Calu3 (cell line): ENCODE measurements around the gene PIGB. TPM values are rescaled to one million over a fixed set of nuclear protein-coding genes. Genes with fewer than 3 reads are reported as not detected.
"Not testable (repeated sequence)": the region's sequence is repeated elsewhere in the genome, so short reads cannot be mapped to it uniquely, and the experiment has no call there.

Source experiments
- BruUV-seq: library from RNA; stranded (reverse); fragments of 400-500 nt; replicated peaks from 2 replicates; lab custom pipeline; 2021; lab: Mats Ljungman, UMichigan
- CTCF ChIA-PET: fragments of 300-600 bp; sonication (Branson Sonifier 250); formaldehyde crosslinking; loops from one replicate; lab custom pipeline; 2022; ENCODE audit warnings: antibody characterized with exemption; lab: Charles Lee
- DNase-seq: peaks from one replicate; pipeline ENCODE4 v3.0.0; 2022
- H3K27ac Mint-ChIP-seq: one replicate; pipeline ENCODE4 v1.8.0; 2022; ENCODE audit warnings: mixed read lengths; ENCODE audit not compliant: unreplicated experiment
- H3K27me3 Mint-ChIP-seq: one replicate; pipeline ENCODE4 v1.8.0; 2022; ENCODE audit warnings: mixed read lengths; ENCODE audit not compliant: unreplicated experiment
- H3K36me3 Mint-ChIP-seq: one replicate; pipeline ENCODE4 v1.8.0; 2022; ENCODE audit warnings: mild to moderate bottlenecking, moderate library complexity, mixed read lengths; ENCODE audit not compliant: insufficient read depth, unreplicated experiment
- H3K4me1 Mint-ChIP-seq: one replicate; pipeline ENCODE4 v1.8.0; 2022; ENCODE audit warnings: mild to moderate bottlenecking, low read depth, mixed read lengths; ENCODE audit not compliant: unreplicated experiment
- H3K4me3 Mint-ChIP-seq: one replicate; pipeline ENCODE4 v1.8.0; 2022; ENCODE audit warnings: mild to moderate bottlenecking, low read depth, moderate library complexity, mixed read lengths; ENCODE audit not compliant: unreplicated experiment
- H3K9me3 Mint-ChIP-seq: one replicate; pipeline ENCODE4 v1.8.0; 2022; ENCODE audit warnings: low read depth, mixed read lengths; ENCODE audit not compliant: unreplicated experiment
- intact Hi-C: fragments of 100-400 bp; cut with micrococcal nuclease; formaldehyde crosslinking; loops from one replicate; pipeline ENCODE4 v1.10.0; 2022; ENCODE audit not compliant: unreplicated experiment
- total RNA-seq: library from RNA; stranded (reverse); gene quantifications from 2 replicates; pipeline ENCODE4 v1.2.3, GENCODE V29; 2022
- TF ChIP-seq, protein P1 (sequence below): fragments of 200-600 bp; IDR thresholded peaks from one replicate; pipeline ENCODE4 v1.8.0; 2022; ENCODE audit warnings: antibody characterized with exemption; ENCODE audit not compliant: unreplicated experiment

Gene PIGB
- total RNA-seq, 1 experiment from 2014 or later = 23.5 TPM

DNA sequence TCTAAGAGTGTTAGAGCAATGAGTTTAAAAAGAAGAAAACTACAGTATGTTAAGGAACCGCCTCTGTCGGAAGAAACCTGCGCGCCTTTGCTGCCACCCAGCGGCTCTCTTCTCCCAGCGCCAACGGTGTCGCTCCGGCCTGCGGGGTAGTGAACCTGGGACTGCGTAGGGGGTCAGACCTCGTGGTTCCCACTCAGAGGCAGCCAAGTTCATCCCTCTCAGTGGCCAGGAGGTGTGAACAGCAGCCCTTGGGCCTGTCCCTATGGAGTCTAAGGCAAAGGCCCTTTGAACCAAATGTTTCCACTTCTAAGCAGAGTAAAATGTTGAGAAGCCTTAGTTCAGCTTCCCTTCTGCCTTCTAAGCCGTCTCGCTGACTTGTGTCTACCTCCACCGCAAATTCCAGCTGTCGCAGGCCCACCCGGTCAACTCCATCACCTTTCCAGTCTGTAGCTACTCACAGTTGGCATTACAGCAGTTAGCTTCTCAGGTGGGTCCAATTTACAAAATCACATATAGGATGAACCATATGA is 28.4 kb upstream of the PIGB start:
- H3K4me3 Mint-ChIP-seq = peak overlapping the region; percentile 80
- peaks cover 21% of the 10 kb centered on the region for H3K36me3 Mint-ChIP-seq
- no peaks in the 10 kb centered on the region for H3K9me3 Mint-ChIP-seq
- CTCF ChIA-PET = interaction anchor here (0.6 to 1.4 kb wide), 4 partner anchors 28 to 145 kb away, joined by 3 to 6 read pairs (median 5); no protein-coding TSS in a partner anchor
- peak; percentile 89 for DNase-seq
- intact Hi-C loops = loop anchor here (1.0 kb wide), 2 partner anchors 69 to 73 kb away; no protein-coding TSS in a partner anchor
- no peaks in the 10 kb centered on the region for H3K4me1 Mint-ChIP-seq
- H3K27ac Mint-ChIP-seq = peak overlapping the region; percentile 52
- BruUV-seq = no TSS peak
- TF ChIP-seq, protein P1, sequence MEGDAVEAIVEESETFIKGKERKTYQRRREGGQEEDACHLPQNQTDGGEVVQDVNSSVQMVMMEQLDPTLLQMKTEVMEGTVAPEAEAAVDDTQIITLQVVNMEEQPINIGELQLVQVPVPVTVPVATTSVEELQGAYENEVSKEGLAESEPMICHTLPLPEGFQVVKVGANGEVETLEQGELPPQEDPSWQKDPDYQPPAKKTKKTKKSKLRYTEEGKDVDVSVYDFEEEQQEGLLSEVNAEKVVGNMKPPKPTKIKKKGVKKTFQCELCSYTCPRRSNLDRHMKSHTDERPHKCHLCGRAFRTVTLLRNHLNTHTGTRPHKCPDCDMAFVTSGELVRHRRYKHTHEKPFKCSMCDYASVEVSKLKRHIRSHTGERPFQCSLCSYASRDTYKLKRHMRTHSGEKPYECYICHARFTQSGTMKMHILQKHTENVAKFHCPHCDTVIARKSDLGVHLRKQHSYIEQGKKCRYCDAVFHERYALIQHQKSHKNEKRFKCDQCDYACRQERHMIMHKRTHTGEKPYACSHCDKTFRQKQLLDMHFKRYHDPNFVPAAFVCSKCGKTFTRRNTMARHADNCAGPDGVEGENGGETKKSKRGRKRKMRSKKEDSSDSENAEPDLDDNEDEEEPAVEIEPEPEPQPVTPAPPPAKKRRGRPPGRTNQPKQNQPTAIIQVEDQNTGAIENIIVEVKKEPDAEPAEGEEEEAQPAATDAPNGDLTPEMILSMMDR = peak; percentile 84
- no peaks in the 10 kb centered on the region for H3K27me3 Mint-ChIP-seq

DNA sequence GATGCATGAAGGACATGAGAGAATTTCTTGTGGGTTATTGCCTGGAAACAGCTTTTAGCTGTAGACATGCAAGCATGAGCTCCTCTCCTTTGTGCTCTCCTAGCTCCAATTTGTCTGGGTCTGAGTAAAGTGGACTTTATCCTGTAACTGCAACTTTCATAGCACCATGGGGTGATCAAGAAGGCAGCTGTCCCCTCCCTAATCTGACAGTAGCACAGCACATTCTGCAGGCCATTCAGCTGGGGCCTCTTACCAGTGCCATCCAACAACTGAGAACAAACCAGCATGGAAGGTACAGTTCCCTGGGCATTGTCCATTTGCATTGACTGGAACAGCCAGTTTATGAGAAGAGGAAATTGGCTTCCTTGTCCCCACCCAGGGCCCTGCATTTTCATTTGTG is 21.7 kb upstream of the PIGB start:
- H3K4me3 Mint-ChIP-seq = no peak overlapping the region
- TF ChIP-seq, protein P1 = no peak
- H3K9me3 Mint-ChIP-seq = no peaks in the 10 kb centered on the region
- no TSS peak for BruUV-seq
- no peaks in the 10 kb centered on the region for H3K36me3 Mint-ChIP-seq
- H3K4me1 Mint-ChIP-seq = no peaks in the 10 kb centered on the region
- intact Hi-C loops = no loop called here
- no peak for DNase-seq
- CTCF ChIA-PET = interaction anchor here (0.6 to 0.7 kb wide), 2 partner anchors 64 to 77 kb away, joined by 4 to 5 read pairs; no protein-coding TSS in a partner anchor
- no peaks in the 10 kb centered on the region for H3K27me3 Mint-ChIP-seq
- H3K27ac Mint-ChIP-seq = no peak overlapping the region

DNA sequence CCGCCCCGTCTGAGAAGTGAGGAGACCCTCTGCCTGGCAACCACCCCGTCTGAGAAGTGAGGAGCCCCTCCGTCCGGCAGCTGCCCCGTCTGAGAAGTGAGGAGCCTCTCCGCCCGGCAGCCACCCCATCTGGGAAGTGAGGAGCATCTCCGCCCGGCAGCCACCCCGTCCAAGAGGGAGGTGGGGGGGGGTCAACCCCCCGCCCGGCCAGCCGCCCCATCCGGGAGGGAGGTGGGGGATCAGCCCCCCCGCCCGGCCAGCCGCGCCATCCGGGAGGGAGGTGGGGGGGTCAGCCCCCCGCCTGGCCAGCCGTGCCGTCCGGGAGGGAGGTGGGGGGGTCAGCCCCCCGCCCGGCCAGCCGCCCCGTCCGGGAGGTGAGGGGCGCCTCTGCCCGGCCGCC is 16.2 kb upstream of the PIGB start:
- intact Hi-C loops, H3K4me1 Mint-ChIP-seq, H3K9me3 Mint-ChIP-seq, H3K27ac Mint-ChIP-seq, DNase-seq, CTCF ChIA-PET, BruUV-seq, H3K27me3 Mint-ChIP-seq, H3K36me3 Mint-ChIP-seq, H3K4me3 Mint-ChIP-seq: not testable (repeated sequence)

DNA sequence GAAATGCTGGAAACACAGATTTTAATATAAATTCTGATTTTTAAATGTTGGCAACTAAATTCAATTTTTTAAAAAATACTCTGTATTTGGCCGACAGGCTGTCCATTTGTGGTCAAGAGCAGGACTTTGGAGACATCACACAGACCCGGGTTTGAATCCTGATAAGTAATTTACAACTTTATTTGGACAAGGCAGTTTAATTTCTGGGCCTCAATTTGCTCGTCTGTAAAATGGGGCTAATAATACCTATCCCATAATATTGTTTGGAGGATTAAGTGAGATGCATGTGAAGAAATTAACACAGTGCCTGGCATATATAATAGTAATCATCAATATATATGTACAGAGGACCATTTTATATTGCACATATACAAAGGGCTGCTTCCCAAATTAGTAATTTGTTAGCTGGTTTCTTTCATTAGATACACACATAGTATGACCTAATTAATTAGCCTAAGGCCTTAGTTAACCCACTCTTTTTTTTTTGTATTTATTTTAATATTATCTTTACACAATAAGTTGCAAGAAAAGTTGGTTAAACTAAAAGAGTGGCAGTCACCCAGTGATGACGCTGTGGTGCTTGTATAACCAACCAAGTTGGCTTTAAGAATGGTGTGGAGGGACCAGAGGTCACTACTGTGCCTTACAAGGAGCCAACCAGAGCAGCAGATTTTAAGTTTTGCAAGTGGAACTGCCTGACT is 665 bp downstream of the PIGB start:
- DNase-seq = no peak
- intact Hi-C loops = loop anchor here (2.0 kb wide), 1 partner anchor 115 kb away; no protein-coding TSS in a partner anchor
- peak overlapping the region; percentile 98 for H3K4me3 Mint-ChIP-seq
- H3K9me3 Mint-ChIP-seq = no peaks in the 10 kb centered on the region
- BruUV-seq = TSS peak; percentile 72
- TF ChIP-seq, protein P1 = no peak
- peak overlapping the region; percentile 99 for H3K27ac Mint-ChIP-seq
- H3K36me3 Mint-ChIP-seq = peaks cover 25% of the 10 kb centered on the region
- CTCF ChIA-PET = interaction anchor here (0.9 to 2.3 kb wide), 6 partner anchors 8 to 140 kb away, joined by 3 to 14 read pairs (median 4); partner anchors contain the start of genes CCPG1 and PIERCE2
- H3K27me3 Mint-ChIP-seq = no peaks in the 10 kb centered on the region
- peaks cover 17% of the 10 kb centered on the region for H3K4me1 Mint-ChIP-seq
